Kasumi-1 (cell line): ENCODE data around the gene ELAPOR2.
"Not testable (repeated sequence)": the region's sequence is repeated elsewhere in the genome, so short reads cannot be mapped to it uniquely, and the experiment has no call there.

ENCODE experiments used
- DNase-seq, 2 experiments: peaks; one replicate each; lab custom pipeline; 2025; lab: John Stamatoyannopoulos, UW

ELAPOR2 gene

DNA sequence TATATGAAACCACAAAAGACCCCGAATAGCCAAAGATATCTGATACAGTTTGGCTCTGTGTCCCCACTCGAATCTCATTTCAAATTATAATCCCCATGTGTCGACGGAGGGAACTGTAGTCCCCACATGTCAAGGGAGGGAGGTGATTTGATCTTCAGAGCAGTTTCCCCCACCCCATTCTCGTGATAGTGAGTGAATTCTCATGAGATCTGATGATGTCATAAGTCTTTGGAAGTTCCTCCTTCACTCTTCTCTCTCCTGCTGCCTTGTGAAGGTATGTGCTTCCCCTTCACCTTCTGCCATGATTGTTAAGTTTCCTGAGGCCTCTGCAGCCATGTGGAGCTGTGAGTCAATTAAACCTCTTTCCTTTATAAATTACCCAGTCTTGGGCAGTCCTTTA lies 13.0 kb downstream of the ELAPOR2 start:
- DNase-seq, result no peak

DNA sequence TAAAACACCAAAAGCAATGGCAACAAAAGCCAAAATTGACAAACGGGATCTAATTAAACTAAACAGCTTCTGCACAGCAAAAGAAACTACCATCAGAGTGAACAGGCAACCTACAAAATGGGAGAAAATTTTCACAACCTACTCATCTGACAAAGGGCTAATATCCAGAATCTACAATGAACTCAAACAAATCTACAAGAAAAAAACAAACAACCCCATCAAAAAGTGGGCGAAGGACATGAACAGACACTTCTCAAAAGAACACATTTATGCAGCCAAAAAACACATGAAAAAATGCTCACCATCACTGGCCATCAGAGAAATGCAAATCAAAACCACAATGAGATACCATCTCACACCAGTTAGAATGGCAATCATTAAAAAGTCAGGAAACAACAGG lies 14.7 kb downstream of the ELAPOR2 start:
- not testable (repeated sequence) for DNase-seq

DNA sequence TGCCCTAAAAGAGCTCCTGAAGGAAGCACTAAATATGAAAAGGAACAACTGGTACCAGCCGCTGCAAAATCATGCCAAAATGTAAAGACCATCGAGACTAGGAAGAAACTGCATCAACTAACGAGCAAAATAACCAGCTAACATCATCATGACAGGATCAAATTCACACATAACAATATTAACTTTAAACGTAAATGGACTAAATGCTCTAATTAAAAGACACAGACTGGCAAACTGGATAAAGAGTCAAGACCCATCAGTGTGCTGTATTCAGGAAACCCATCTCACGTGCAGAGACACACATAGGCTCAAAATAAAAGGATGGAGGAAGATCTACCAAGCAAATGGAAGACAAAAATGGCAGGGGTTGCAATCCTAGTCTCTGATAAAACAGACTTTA lies 17.9 kb downstream of the ELAPOR2 start:
- not testable (repeated sequence) for DNase-seq

GRCh38 chr7:87039691-87040299 lies 19.7 kb downstream of the ELAPOR2 start:
- DNase-seq, result not testable (repeated sequence)

GRCh38 chr7:87038993-87039690 lies 20.3 kb downstream of the ELAPOR2 start:
- DNase-seq, result no peak

DNA sequence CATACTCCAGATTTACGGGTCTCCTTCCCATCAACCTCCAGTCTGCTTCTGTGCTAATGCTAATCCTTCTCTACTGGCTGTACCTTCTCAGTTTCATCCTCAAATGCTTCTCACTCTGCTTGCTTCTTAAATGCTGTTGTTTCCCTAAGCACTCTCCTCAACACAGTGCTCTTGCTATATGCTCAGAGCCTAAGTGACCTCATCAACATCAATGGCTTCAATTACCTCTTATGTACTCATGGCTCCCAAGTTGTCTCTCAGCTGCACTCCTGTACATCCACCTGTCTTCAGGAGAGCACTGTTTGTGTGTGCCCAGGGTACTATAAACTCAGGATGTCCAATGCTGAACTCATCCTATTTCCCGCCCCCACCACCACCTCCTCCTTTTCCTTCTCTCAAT lies 22.5 kb downstream of the ELAPOR2 start:
- DNase-seq, result no peak

- no peak for DNase-seq
Measured at GRCh38 chr7:87032604-87033339, 26.7 kb downstream of the ELAPOR2 start.

DNA sequence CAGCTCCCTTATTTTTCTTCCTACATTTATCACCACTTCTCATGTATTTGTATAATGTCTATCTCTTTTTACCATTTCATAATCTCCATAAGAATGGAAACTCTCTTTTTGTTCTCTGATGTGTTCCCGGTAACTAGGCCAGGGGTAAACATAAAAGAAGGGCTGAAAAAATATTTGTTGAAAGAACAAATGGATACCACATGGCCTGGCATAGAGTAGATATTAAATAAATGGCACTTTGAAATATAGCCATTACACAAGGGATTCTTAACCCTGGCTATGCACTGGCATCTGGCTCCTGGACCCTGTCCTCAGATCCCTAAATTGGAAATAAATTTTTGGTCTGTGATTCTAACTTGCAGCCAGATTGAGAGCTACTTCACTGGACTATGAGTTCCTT lies 30.4 kb downstream of the ELAPOR2 start:
- DNase-seq, result no peak

DNA sequence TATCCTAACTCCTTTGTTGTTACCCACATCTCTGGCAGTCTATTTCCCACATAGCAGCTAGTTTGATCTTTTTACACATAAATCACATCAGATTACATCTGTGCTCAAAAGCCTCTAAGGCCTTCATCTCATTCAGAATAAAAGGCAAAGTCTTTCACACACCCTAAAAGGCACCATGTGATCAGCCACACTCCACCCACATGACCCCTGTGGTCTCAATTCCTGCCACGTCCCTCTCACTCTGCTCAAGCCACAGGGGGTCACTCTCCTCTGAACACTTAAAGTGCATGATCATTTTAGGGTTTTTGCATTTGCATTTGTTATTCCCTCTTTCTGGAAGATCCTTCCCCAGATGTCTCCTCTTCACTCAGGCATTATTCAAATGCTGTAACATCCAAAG lies 30.8 kb downstream of the ELAPOR2 start:
- no peak for DNase-seq

- no peak for DNase-seq
Measured at GRCh38 chr7:87027900-87028299, 31.6 kb downstream of the ELAPOR2 start.

DNA sequence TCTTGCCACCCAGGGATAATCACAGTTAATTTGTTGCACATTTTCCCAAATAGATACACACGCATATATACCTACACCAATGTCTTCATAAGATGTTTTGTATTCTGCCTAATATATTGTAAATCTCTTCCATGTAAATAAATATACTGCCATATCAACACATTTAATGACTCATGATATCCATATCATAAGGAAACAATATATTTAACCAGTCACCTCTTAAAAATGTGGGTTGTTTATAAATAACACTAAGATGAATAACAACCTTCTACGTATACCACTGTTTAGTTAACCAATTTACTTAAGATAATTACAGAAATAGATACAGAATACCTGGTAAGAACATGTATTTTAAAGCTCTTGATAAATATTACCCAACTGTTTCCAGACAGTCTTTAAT lies 38.2 kb downstream of the ELAPOR2 start:
- DNase-seq, result no peak

GRCh38 chr7:87016606-87017005 lies 42.8 kb downstream of the ELAPOR2 start:
- DNase-seq, result no peak

GRCh38 chr7:87013840-87014190 lies 45.6 kb downstream of the ELAPOR2 start:
- DNase-seq, result no peak

- no peak for DNase-seq
Measured at GRCh38 chr7:87013136-87013839, 46.2 kb downstream of the ELAPOR2 start.
